Femur (tissue), 1 donor: ENCODE results near the gene MBLAC1.

Experiments used
- DNase-seq: peaks from one replicate; pipeline ENCODE4 v3.0.0-alpha.2; 2017

Gene MBLAC1, protein sequence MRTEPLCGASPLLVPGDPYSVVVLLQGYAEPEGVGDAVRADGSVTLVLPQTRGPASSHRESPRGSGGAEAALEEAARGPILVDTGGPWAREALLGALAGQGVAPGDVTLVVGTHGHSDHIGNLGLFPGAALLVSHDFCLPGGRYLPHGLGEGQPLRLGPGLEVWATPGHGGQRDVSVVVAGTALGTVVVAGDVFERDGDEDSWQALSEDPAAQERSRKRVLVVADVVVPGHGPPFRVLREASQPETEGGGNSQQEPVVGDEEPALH

DNA sequence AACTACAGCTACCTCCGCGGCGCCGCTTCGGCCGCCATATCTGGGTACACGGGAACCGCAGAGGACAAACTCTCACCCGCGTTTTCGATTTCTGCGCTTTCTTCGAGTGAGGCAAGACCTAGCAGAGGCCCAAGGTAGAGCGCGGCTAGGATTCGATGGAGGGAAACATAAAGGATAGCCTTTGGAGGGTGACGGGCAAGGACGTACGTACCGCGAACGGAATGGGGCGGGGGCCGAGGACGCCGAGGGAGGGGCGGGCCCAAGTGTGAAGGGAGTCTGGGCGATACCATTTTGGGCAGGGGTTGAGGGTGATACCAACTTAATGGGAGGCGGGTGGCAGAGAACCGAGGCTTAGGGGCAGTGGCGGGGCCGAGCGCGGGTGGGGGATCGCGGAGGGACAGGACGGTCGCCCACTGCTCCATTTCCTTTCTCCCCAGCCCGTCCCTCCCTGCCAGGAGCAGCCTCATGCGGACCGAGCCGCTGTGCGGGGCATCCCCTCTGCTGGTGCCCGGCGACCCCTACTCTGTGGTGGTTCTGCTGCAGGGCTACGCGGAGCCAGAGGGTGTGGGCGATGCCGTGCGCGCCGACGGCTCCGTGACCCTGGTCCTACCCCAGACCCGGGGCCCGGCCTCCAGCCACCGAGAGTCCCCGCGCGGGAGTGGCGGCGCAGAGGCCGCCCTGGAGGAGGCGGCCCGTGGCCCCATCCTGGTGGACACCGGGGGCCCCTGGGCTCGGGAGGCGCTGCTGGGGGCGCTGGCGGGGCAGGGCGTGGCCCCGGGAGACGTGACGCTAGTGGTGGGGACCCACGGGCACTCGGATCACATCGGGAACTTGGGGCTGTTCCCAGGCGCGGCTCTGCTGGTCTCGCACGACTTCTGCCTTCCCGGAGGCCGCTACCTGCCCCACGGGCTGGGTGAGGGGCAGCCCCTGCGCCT, at the start of gene MBLAC1:
MBLAC1 (plus strand) TSS at position 37 of the 935 bp plus-strand sequence; CDS start at position 466, 429 bp downstream.
- DNase-seq = peak; percentile 94

DNA sequence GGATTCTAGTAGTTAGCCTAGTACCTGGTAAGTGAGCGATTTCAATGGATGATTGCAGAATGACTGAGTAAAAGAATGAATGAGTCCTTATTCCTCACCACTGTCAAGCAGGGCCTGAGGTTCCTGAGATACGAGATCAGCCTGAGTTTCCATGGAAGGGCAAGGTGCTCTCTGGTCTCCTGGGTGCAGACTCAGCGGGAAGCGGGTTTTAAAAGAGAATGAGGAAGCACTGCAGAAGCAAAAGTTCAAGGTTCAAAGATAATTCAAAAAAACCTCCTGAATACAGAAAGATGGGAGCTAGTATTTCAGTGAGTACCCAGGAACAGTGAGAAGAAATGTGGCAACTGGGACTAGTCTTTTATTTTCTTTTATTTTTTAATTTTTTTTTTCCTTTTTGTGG, 49.6 kb upstream of the MBLAC1 start:
- no peak for DNase-seq

- no peak for DNase-seq
Measured at GRCh38 chr7:100079024-100079560, 47.7 kb upstream of the MBLAC1 start.

GRCh38 chr7:100080907-100081534, 45.7 kb upstream of the MBLAC1 start:
- no peak for DNase-seq

DNA sequence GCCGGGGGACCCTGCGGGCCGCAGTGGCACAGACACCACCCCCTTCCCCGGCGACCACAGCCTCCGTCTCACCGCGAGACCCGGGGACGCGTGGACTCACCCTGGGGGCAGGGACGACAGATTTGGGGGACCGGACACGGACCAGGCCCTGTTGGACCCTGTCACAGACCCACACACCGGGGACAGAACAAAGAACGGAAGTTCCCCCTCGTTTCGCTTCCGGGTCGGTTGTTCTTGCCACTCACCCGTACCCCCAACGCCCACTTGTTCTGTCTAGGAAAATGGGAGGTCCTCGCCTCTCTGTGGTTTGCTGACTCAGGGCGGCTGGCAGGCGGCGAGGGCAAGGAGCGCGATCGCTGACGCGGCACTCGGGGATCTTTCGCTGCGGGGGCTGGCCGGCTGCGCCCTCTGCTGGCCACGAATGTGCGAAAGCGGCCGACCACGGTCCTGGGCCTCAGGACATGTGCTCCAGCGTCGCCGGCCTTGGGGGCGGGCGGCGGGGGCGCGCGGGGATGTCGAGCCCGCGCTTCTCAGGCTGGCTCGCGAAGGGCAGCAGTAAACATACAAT, 45.1 kb upstream of the MBLAC1 start, which contains the start of gene ZNF3:
ZNF3 (minus strand) TSS at position 189 of the 568 bp plus-strand sequence. CDS start 4,366 bp downstream, outside the sequence.
- peak; percentile 100 for DNase-seq

- DNase-seq = no peak
Measured at GRCh38 chr7:100082978-100083377, 43.8 kb upstream of the MBLAC1 start.

DNA sequence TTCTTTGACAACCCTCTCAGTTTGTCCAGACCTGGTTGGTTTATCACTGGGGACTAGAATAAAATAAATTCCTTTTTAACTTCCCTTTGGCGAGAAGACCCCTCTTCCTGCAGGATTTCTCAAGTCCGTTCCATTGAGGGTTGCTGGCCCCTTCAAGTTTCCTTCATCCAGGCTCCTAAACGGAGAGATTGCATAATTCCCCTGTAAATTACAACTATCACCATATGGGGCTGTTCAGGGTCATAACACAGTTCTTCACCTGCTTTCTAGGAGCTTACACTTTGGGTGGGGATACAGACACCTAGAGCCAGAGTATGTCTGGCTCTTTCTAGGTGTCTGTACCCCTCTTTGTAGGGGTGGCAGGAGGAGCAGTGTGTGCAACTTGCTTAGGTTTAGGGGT, 41.3 kb upstream of the MBLAC1 start:
- no peak for DNase-seq

DNA sequence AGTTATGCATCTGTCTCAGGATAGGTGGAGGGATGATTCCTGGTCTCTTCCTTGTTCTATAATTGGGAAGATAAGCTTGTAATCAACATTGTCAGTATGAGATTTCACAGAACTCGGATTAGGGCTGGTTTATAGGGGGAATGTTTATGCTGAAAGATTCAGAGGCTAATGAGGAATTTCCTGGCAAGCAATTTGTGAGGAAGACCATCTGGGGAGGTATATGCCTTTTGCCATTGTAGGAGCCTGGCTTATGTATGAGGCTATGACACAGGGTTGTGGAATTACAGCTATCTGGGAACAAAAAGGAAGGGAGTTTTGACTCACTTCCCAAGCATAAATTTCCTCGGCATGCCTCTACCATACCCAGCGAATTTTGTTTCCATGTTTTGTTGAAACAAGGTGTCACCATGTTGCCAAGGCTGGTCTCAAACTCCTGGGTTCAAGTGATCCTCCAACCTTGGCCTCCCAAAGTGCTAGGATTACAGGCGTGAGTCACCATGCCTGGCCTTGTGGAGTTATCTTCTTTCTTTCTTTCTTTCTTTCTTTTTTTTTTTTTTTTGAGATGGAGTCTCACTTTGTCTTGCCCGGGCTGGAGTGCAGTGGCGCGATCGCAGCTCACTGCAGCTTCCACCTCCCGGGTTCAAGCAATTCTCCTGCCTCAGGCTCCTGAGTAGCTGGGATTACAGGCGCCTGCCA, 39.6 kb upstream of the MBLAC1 start:
- no peak for DNase-seq

- no peak for DNase-seq
Measured at GRCh38 chr7:100088095-100088620, 38.6 kb upstream of the MBLAC1 start.

DNA sequence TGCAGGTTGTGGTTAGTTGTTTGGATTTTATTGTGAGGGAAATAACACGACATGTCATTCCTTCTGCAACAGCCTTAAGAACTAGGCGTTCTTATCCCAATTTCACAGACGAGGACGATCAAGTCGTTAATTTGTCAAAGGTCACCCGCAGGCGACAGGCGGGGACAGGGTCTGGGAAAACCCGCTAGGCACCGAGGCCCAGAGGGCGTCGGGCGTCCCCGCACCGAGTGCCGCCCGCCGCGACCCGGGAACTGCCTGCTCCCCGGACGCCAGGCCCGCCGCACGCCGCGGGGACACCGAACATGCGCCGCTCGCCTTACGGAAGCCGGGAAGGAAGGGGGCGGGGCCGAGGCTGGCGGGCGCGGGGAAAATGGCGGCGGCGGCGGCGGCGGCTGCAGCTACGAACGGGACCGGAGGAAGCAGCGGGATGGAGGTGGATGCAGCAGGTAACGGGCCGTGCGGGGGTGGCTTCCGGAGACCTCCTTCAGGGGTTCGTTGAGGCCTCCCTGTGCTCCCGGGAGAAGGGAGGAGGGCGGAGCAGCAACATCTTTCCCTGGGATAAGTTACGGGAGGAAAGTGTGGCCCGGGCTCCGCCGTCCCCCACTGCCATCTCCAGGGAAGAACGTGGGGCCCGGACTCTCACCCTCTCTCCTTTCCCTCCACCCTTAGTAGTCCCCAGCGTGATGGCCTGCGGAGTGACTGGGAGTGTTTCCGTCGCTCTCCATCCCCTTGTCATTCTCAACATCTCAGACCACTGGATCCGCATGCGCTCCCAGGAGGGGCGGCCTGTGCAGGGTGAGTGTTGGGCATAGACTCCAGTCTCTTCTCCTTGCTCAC, 37.9 kb upstream of the MBLAC1 start, which contains the start of gene COPS6:
COPS6 (plus strand) TSS at position 349 of the 837 bp plus-strand sequence; CDS start at position 371, 22 bp downstream.
- DNase-seq = peak; percentile 87

- no peak for DNase-seq
Measured at GRCh38 chr7:100089458-100090196, 37.1 kb upstream of the MBLAC1 start.

DNA sequence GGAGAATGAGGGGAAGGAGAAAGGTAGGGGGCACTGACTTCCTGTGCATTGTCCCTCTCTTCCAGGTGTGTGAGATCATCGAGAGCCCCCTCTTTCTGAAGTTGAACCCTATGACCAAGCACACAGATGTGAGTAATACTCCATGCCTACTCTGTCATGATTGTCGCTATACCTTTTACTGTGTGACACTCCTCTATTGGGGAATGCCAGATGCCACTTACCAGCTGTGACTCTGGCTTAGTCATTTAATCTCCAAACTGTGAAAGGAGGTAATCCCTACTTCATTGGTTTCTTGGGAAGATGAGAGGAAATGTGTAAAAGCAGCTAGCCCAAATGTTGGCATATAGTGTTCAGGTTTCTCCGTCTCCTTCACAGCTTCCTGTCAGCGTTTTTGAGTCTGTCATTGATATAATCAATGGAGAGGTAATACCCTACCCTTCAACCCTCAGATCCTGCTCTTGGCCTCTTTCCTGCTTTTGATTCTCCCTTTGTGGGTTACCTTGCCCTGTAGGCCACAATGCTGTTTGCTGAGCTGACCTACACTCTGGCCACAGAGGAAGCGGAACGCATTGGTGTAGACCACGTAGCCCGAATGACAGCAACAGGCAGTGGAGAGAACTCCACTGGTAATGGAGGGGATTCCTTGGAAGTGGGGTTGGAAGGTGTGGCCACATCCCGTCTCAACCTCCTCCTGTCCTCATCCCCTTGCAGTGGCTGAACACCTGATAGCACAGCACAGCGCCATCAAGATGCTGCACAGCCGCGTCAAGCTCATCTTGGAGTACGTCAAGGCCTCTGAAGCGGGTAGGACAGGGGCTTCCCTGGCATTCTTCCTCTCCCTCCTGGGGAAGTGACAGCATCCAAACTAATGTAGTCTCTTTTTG, 36.0 kb upstream of the MBLAC1 start:
- DNase-seq = no peak

DNA sequence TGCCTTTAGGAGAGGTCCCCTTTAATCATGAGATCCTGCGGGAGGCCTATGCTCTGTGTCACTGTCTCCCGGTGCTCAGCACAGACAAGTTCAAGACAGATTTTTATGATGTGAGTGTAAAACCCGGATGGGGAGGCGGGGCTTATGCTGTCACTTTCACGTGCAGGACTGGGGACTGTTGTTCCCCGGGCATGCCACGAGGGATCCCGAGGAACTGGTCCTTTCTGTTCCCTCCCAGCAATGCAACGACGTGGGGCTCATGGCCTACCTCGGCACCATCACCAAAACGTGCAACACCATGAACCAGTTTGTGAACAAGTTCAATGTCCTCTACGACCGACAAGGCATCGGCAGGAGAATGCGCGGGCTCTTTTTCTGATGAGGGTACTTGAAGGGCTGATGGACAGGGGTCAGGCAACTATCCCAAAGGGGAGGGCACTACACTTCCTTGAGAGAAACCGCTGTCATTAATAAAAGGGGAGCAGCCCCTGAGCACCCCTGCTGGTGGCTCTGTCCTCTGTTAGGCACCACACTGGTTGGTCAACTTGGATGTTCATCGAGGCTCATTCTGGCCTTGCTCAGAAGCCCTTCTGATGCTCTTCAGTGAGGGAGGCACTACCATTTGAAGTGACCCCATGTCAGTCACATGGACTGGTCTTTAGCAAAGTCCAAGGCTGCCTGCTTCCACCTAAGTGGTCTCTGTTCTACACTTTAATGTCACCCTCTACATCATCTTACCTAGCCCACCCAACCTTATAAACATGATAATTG, 35.2 kb upstream of the MBLAC1 start:
- DNase-seq = no peak

DNA sequence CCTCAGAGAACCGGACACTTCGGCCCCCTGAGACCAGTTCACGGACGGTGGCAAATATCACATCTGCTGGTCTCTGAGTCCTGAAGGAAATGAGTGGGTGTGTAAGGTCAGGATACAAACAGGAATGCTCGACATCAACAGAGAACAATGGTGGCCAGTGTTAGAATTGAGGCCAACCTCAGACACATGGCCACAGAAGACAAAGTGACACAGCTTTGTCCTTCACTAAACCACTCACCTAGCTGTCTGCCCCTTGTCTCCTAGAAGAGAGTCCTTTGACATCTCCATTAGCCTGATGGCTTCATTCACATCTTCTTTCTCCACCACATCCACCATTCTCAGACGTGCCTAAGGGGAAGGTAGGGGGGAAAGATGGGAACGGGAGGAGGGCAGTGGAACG, 33.7 kb upstream of the MBLAC1 start:
- no peak for DNase-seq

DNA sequence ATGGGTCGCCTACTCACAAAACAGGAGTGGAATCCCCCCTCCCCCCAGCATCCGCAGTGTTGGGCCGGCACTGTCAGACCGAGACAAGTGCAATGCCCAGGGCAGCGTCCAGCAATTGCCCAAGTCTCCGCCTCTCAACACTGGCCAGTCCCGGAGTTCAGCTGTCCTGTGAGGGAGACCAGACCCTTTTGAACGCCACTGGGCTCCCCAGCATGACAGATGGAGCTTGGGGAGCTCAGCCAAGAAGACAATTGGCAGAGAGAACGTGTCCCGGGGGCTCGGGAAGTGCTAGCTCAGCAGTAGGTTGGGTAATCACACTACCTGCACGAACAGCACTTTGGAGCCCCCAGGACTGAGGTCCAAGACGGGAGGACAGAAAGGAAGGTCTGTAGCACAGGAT, 33.3 kb upstream of the MBLAC1 start:
- no peak for DNase-seq

- DNase-seq = no peak
Measured at GRCh38 chr7:100093925-100094486, 32.8 kb upstream of the MBLAC1 start.

- DNase-seq = no peak
Measured at GRCh38 chr7:100095289-100095688, 31.5 kb upstream of the MBLAC1 start.

- DNase-seq = no peak
Measured at GRCh38 chr7:100095704-100096103, 31.1 kb upstream of the MBLAC1 start.
